ENCODE results near the gene PLPP3. TPM values are rescaled to one million over a fixed set of nuclear protein-coding genes. Genes with fewer than 3 reads are reported as not detected.

PLPP3 gene
- total RNA-seq, 4 donors from 2014 or later, result 127 to 502 (median 297) TPM

- no peak for ATAC-seq (ENCODE audit: low FRiP score)
- no peak for TF ChIP-seq CTCF (IDR thresholded peaks at IDR 0.05)
- no peak for DNase-seq (ENCODE audit: low spot score)
Measured at GRCh38 chr1:56484695-56485094, 94.7 kb downstream of the PLPP3 start.

GRCh38 chr1:56483104-56483503 lies 96.3 kb downstream of the PLPP3 start:
- no peak for ATAC-seq (ENCODE audit: low FRiP score)
- DNase-seq (ENCODE audit: low spot score), result no peak
- no peak for TF ChIP-seq CTCF (IDR thresholded peaks at IDR 0.05)

- no peak for TF ChIP-seq CTCF (IDR thresholded peaks at IDR 0.05)
- ATAC-seq (ENCODE audit: low FRiP score) (no peak), DNase-seq (ENCODE audit: low spot score) (no peak)
Measured at GRCh38 chr1:56482486-56482885, 96.9 kb downstream of the PLPP3 start.

GRCh38 chr1:56481140-56481694 lies 98.1 kb downstream of the PLPP3 start:
- no peak for DNase-seq (ENCODE audit: low spot score)
- ATAC-seq (ENCODE audit: low FRiP score), result no peak
- no peak for TF ChIP-seq CTCF (IDR thresholded peaks at IDR 0.05)

- DNase-seq (ENCODE audit: low spot score) (no peak), ATAC-seq (ENCODE audit: low FRiP score) (no peak)
- TF ChIP-seq CTCF (IDR thresholded peaks at IDR 0.05), result no peak
Measured at GRCh38 chr1:56478734-56479133, 100.6 kb downstream of the PLPP3 start.

GRCh38 chr1:56477164-56478111 lies 101.9 kb downstream of the PLPP3 start:
- ATAC-seq (ENCODE audit: low FRiP score), result peak; percentile 85

More at GRCh38 chr1:56477164-56478111, 101.9 kb downstream of the PLPP3 start:
- no peak for DNase-seq (ENCODE audit: low spot score)
- TF ChIP-seq CTCF (IDR thresholded peaks at IDR 0.05), result no peak

Data from omental fat pad (tissue), 4 donors.